H9 (cell line): ENCODE measurements around the gene PAQR4. TPM values are rescaled to one million over a fixed set of nuclear protein-coding genes. Genes with fewer than 3 reads are reported as not detected.

ENCODE experiments used
- DNase-seq: peaks from one replicate; pipeline ENCODE4 v3.0.0-alpha.2; 2017
- H2AFZ ChIP-seq: one replicate; pipeline ENCODE4 v1.6.1; 2013; ENCODE audit warnings: mild to moderate bottlenecking, low read length, control low read depth, moderate library complexity
- H2AK5ac ChIP-seq: 2 replicates; pipeline ENCODE4 v1.6.1; 2013; ENCODE audit warnings: low read length, control low read depth, mixed read lengths; ENCODE audit not compliant: insufficient read length
- H2BK120ac ChIP-seq: one replicate; pipeline ENCODE4 v1.6.1; 2013; ENCODE audit warnings: low read depth, mild to moderate bottlenecking, low read length, control low read depth, inconsistent platforms; ENCODE audit not compliant: poor library complexity, severe bottlenecking
- H2BK12ac ChIP-seq: 2 replicates; pipeline ENCODE4 v1.6.1; 2013; ENCODE audit warnings: low read length, control low read depth, mixed read lengths, low read depth; ENCODE audit not compliant: insufficient read length
- H2BK15ac ChIP-seq: 2 replicates; pipeline ENCODE4 v1.6.1; 2013; ENCODE audit warnings: low read depth, low read length, control low read depth
- H2BK20ac ChIP-seq: one replicate; pipeline ENCODE4 v1.6.1; 2013; ENCODE audit warnings: low read depth, mild to moderate bottlenecking, low read length, control low read depth, inconsistent platforms; ENCODE audit not compliant: poor library complexity, severe bottlenecking
- H2BK5ac ChIP-seq: 2 replicates; pipeline ENCODE4 v1.6.1; 2013; ENCODE audit warnings: low read length, control low read depth, mixed read lengths; ENCODE audit not compliant: insufficient read length
- H3K14ac ChIP-seq: 2 replicates; pipeline ENCODE4 v1.6.1; 2013; ENCODE audit warnings: low read length, control low read depth; ENCODE audit not compliant: insufficient read depth
- H3K18ac ChIP-seq: 2 replicates; pipeline ENCODE4 v1.6.1; 2013; ENCODE audit warnings: low read depth, mild to moderate bottlenecking, mixed read lengths, low read length, control low read depth; ENCODE audit not compliant: insufficient read length
- H3K23ac ChIP-seq: 2 replicates; pipeline ENCODE4 v1.6.1; 2013; ENCODE audit warnings: low read length, control low read depth, mixed read lengths, low read depth; ENCODE audit not compliant: insufficient read length
- H3K23me2 ChIP-seq: 2 replicates; pipeline ENCODE4 v1.6.1; 2013; ENCODE audit warnings: low read depth, mild to moderate bottlenecking, mixed read lengths, low read length, control low read depth; ENCODE audit not compliant: insufficient read length, poor library complexity, severe bottlenecking
- H3K27ac ChIP-seq: 2 replicates; pipeline ENCODE4 v1.5.1; 2013; ENCODE audit warnings: low read length, control low read depth, mixed read lengths, low read depth; ENCODE audit not compliant: insufficient read length
- H3K27me3 ChIP-seq: 2 replicates; pipeline ENCODE4 v1.6.1; 2013; ENCODE audit warnings: low read length, control low read depth, inconsistent platforms; ENCODE audit not compliant: insufficient read depth
- H3K4ac ChIP-seq: 2 replicates; pipeline ENCODE4 v1.6.1; 2013; ENCODE audit warnings: low read depth, mild to moderate bottlenecking, control low read depth, inconsistent platforms, low read length, moderate library complexity
- H3K4me1 ChIP-seq: 2 replicates; pipeline ENCODE4 v1.6.1; 2013; ENCODE audit warnings: low read length, control low read depth, inconsistent platforms; ENCODE audit not compliant: insufficient read depth
- H3K4me2 ChIP-seq: 2 replicates; pipeline ENCODE4 v1.6.1; 2013; ENCODE audit warnings: low read length, control low read depth, mixed read lengths; ENCODE audit not compliant: insufficient read length, insufficient read depth
- H3K56ac ChIP-seq: 2 replicates; pipeline ENCODE4 v1.6.1; 2013; ENCODE audit warnings: low read depth, mild to moderate bottlenecking, mixed read lengths, low read length, control low read depth; ENCODE audit not compliant: insufficient read length
- H3K79me1 ChIP-seq: 2 replicates; pipeline ENCODE4 v1.6.1; 2013; ENCODE audit warnings: low read depth, mild to moderate bottlenecking, moderate library complexity, low read length, control low read depth, inconsistent platforms; ENCODE audit not compliant: insufficient read depth, poor library complexity, severe bottlenecking
- H3K79me2 ChIP-seq: 2 replicates; pipeline ENCODE4 v1.6.1; 2013; ENCODE audit warnings: low read length, control low read depth, inconsistent platforms; ENCODE audit not compliant: insufficient read depth
- H3K9ac ChIP-seq: 2 replicates; pipeline ENCODE4 v1.6.1; 2013; ENCODE audit warnings: low read length, control low read depth, mixed read lengths; ENCODE audit not compliant: insufficient read length; ENCODE audit errors: extremely low read depth
- H3K9me3 ChIP-seq: one replicate; pipeline ENCODE4 v1.6.1; 2013; ENCODE audit warnings: low read depth, low read length, inconsistent platforms; ENCODE audit not compliant: control insufficient read depth
- H3T11ph ChIP-seq: one replicate; pipeline ENCODE4 v1.6.1; 2013; ENCODE audit warnings: mild to moderate bottlenecking, low read length, control low read depth, inconsistent platforms
- H4K20me1 ChIP-seq: one replicate; pipeline ENCODE4 v1.6.1; 2013; ENCODE audit not compliant: control insufficient read depth, insufficient read length, insufficient read depth
- H4K5ac ChIP-seq: 2 replicates; pipeline ENCODE4 v1.6.1; 2013; ENCODE audit warnings: low read depth, mild to moderate bottlenecking, mixed read lengths, low read length, control low read depth; ENCODE audit not compliant: insufficient read length
- H4K8ac ChIP-seq: replicated peaks from 2 replicates; pipeline ENCODE4 v1.6.1; 2013; ENCODE audit warnings: low read length, control low read depth, mixed read lengths, low read depth; ENCODE audit not compliant: insufficient read length
- H4K91ac ChIP-seq: 2 replicates; pipeline ENCODE4 v1.6.1; 2013; ENCODE audit warnings: low read depth, mild to moderate bottlenecking, moderate library complexity, mixed read lengths, low read length, control low read depth; ENCODE audit not compliant: insufficient read length
- H3K27ac Mint-ChIP-seq, 3 experiments: 2 replicates in 2 of 3; 3 replicates in 1 of 3; pipeline ENCODE4 v1.8.0; 2020 to 2021; ENCODE audit warnings: mixed read lengths in 3 of 3, mild to moderate bottlenecking in 1 of 3, moderate library complexity in 1 of 3
- H3K27me3 Mint-ChIP-seq: 2 replicates; pipeline ENCODE4 v1.8.0; 2021; ENCODE audit warnings: low read depth, mild to moderate bottlenecking, moderate library complexity, mixed read lengths
- H3K36me3 Mint-ChIP-seq, 3 experiments: 2 replicates in 2 of 3; 3 replicates in 1 of 3; pipeline ENCODE4 v1.8.0; 2020 to 2021; ENCODE audit warnings: low read depth in 3 of 3, mixed read lengths in 3 of 3; ENCODE audit not compliant: insufficient read depth in 1 of 3
- H3K4me1 Mint-ChIP-seq, 2 experiments: 2 replicates each; pipeline ENCODE4 v1.8.0; 2020; ENCODE audit warnings: mixed read lengths in 2 of 2
- H3K4me3 Mint-ChIP-seq, 2 experiments: 2 replicates in 1 of 2; 3 replicates in 1 of 2; pipeline ENCODE4 v1.8.0; 2020 to 2021; ENCODE audit warnings: mild to moderate bottlenecking in 2 of 2, mixed read lengths in 2 of 2, moderate library complexity in 1 of 2
- H3K9me3 Mint-ChIP-seq, 2 experiments: 2 replicates in 1 of 2; 3 replicates in 1 of 2; pipeline ENCODE4 v1.8.0; 2020; ENCODE audit warnings: mild to moderate bottlenecking in 2 of 2, mixed read lengths in 2 of 2, moderate library complexity in 1 of 2
- CTCF ChIP-seq: fragments of 200-600 bp; sonication (generic); conservative IDR thresholded peaks from 3 replicates; pipeline ENCODE4 v1.8.0; 2021; ENCODE audit warnings: antibody characterized with exemption, mild to moderate bottlenecking
- WGBS: extraction: QIAGEN DNeasy Blood & Tissue Kit; methylation state at CpG from one replicate; pipeline ENCODE4 v1.1.7; 2013; ENCODE audit warnings: missing lambda C conversion rate, low lambda C conversion rate, mixed read lengths; ENCODE audit not compliant: insufficient read length; ENCODE audit errors: extremely low coverage; 5-methylcytosine and 5-hydroxymethylcytosine counted together
- total RNA-seq: library from RNA; stranded (reverse); gene quantifications from 2 replicates; pipeline ENCODE4 v1.2.1, GENCODE V29; 2021

Gene PAQR4
- total RNA-seq, 1 experiment from 2014 or later: 32.1 TPM

GRCh38 chr16:2992383-2993081 is 23.4 kb downstream of the PAQR4 start:
- Histone ChIP-seq H3K4ac (no peak overlapping the region), H3K18ac (no peak overlapping the region), H2BK12ac (no peak overlapping the region), H2BK120ac (no peak overlapping the region), H2BK15ac (no peak overlapping the region), H4K91ac (no peak overlapping the region), H3K27me3 (no peaks in the 10 kb centered on the region), H3K9ac (no peak overlapping the region), H3K23ac (no peak overlapping the region), H3K14ac (no peak overlapping the region), H3K27ac (no peak overlapping the region), H4K8ac (no peak overlapping the region), H3K23me2 (no peaks in the 10 kb centered on the region), H2BK20ac (no peak overlapping the region), H3K9me3 (no peaks in the 10 kb centered on the region), H3T11ph (no peak overlapping the region), H2AFZ (no peak overlapping the region), H3K56ac (no peak overlapping the region), H3K4me2 (no peak overlapping the region), H4K5ac (no peak overlapping the region), H3K79me1 (no peaks in the 10 kb centered on the region), H3K79me2 (no peaks in the 10 kb centered on the region), H2BK5ac (no peak overlapping the region), H3K4me1 (no peaks in the 10 kb centered on the region; the same call in 1 of the 2 replicates), H2AK5ac (no peak overlapping the region), H4K20me1 (peaks cover 2% of the 10 kb centered on the region)
- WGBS: no CpG with 5 or more reads among the region's 14 CpGs
- Mint-ChIP-seq H3K4me1 (peaks cover 11 to 56% of the 10 kb centered on the region in 2 experiments), H3K27me3 (peaks cover 4% of the 10 kb centered on the region), H3K36me3 (no peaks in the 10 kb centered on the region), H3K27ac (peak overlapping the region in 1 of 3 experiments; percentile 76; a peak in 2 of 7 replicates), H3K4me3 (no peak overlapping the region), H3K9me3 (no peaks in the 10 kb centered on the region)
- no peak for TF ChIP-seq CTCF
- no peak for DNase-seq
